Pancreas (tissue), 10 donors: ENCODE results near the gene NOCT. TPM values are rescaled to one million over a fixed set of nuclear protein-coding genes. Genes with fewer than 3 reads are reported as not detected.

ENCODE experiments used
- ATAC-seq, 4 donors: fragments of 200-7000 bp; cut with Tn5 transposase; one replicate each; pipeline versions ENCODE4 v1.8.0 to v1.9.1; 2020; ENCODE audit warnings: mild to moderate bottlenecking in 4 of 4, moderate library complexity in 4 of 4
- DNase-seq, 6 donors: peaks; one replicate each; pipeline ENCODE4 v3.0.0-alpha.2; 2020
- FAIRE-seq: peaks from 2 replicates; lab custom pipeline; 2012; peaks lifted over from hg19 to GRCh38; lab: Jason Lieb, UNC
- H3K27ac ChIP-seq, 4 donors: fragments of 200-600 bp; sonication (generic); 1 replicate in 3 of 4; 2 replicates in 1 of 4; pipeline versions ENCODE4 v1.5.0 to v1.8.0; 2020
- H3K27me3 ChIP-seq, 4 donors: fragments of 200-600 bp; one replicate each; pipeline ENCODE4 v1.8.0; 2021
- H3K36me3 ChIP-seq, 3 donors: fragments of 200-600 bp; sonication (generic) in 1 of 3; one replicate each; pipeline versions ENCODE4 v1.5.0 to v1.8.0; 2020 to 2021
- H3K4me1 ChIP-seq, 3 donors: fragments of 200-600 bp; one replicate each; pipeline ENCODE4 v1.8.0; 2021
- H3K4me3 ChIP-seq, 4 donors: fragments of 200-600 bp; sonication (generic) in 2 of 4; one replicate each; pipeline versions ENCODE4 v1.5.0 to v1.8.0; 2020 to 2021
- H3K9me3 ChIP-seq, 4 donors: fragments of 200-600 bp; one replicate each; pipeline ENCODE4 v1.8.0; 2021
- WGBS, 2 donors: extraction: QIAGEN DNeasy Blood & Tissue Kit; methylation state at CpG; one replicate each; pipeline ENCODE4 v1.1.7; 2013; 5-methylcytosine and 5-hydroxymethylcytosine counted together
- intact Hi-C, 3 donors: fragments of 100-400 bp; cut with DNase I; formaldehyde crosslinking; loops; one replicate each; pipeline versions ENCODE4 v1.11.1 to v1.14.2; 2022
- polyA plus RNA-seq, 2 donors: library from polyadenylated mRNA; stranded (reverse); fragments of 200-250 nt; gene quantifications; one replicate each; pipeline ENCODE4 v1.2.3, GENCODE V29; 2013
- total RNA-seq, 6 donors: library from RNA; stranded (reverse); fragmentation: NEBNext Ultra II Directional in 4 of 6; extraction: Animal tissue kit (Norgen Biotek cat#: 25700) in 4 of 6; gene quantifications; one replicate each; pipeline versions ENCODE4 v1.2.1 to v1.2.4, GENCODE V29; 2021 to 2023
- TF ChIP-seq, protein P1 (sequence below), 4 donors: fragments of 200-600 bp; sonication (generic) in 3 of 4; IDR thresholded peaks; one replicate each; pipeline versions ENCODE4 v1.5.0 to v1.8.0; 2021; ENCODE audit warnings: antibody characterized with exemption in 4 of 4
- donor health status: healthy with polysubstance abuse.
- donor health status: DM: no; HTN: no; CAD: no; lungs with moderate emphysema.
- donor health status: DM: no; HTN: no; CAD: no.
- donor health status: control.
- donor health status: control.
- donor health status: Bipolar disorder and iron deficiency.
- donor health status: DM: yes; HTN: yes; CAD: no.
- donor health status: DM: no; HTN: no; CAD: no.
- donor health status: DM: no; HTN: no; CAD: no.
- donor health status: DM: yes; HTN: yes; CAD: no.

The NOCT gene
- total and polyA plus RNA-seq, 8 donors = 1.6 to 4.4 (median 3.0) TPM

DNA sequence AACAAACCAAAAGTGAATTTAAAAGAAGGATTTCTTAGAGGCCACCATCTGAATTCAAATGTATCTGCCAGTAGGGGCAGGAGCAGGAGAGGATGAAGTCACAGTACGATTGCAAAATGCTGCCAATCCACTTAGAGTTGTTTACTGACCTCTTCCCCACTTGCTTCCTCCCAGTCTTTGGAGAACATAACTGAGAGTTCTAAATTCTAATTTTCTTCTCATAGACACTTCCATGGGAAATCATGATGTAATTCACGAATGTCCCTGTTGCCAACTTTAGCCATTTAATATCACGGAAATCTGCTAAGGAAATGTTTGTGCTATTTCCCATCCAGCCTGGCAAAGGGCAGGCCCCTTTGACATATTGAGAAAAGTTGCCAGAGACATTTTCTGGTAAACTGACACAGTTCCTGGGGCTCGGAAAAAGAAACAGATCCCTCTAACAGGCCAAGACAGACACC is 33.6 kb upstream of the NOCT start:
- no peaks in the 10 kb centered on the region for H3K27me3 ChIP-seq
- DNase-seq (peak in 1 of 6 donors; percentile 20), ATAC-seq (peak in 3 of 4 donors; percentile 66 to 84 (median 74)), FAIRE-seq (no peak)
- TF ChIP-seq, protein P1, sequence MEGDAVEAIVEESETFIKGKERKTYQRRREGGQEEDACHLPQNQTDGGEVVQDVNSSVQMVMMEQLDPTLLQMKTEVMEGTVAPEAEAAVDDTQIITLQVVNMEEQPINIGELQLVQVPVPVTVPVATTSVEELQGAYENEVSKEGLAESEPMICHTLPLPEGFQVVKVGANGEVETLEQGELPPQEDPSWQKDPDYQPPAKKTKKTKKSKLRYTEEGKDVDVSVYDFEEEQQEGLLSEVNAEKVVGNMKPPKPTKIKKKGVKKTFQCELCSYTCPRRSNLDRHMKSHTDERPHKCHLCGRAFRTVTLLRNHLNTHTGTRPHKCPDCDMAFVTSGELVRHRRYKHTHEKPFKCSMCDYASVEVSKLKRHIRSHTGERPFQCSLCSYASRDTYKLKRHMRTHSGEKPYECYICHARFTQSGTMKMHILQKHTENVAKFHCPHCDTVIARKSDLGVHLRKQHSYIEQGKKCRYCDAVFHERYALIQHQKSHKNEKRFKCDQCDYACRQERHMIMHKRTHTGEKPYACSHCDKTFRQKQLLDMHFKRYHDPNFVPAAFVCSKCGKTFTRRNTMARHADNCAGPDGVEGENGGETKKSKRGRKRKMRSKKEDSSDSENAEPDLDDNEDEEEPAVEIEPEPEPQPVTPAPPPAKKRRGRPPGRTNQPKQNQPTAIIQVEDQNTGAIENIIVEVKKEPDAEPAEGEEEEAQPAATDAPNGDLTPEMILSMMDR (IDR thresholded peaks at IDR 0.05) = no peak
- peak overlapping the region in 2 of 4 donors; percentile 1 to 23 for H3K27ac ChIP-seq
- 58 to 64% methylated on average over 4 of the region's 4 CpGs for WGBS, 2 donors
- H3K4me3 ChIP-seq = no peak overlapping the region
- H3K9me3 ChIP-seq = no peaks in the 10 kb centered on the region
- H3K4me1 ChIP-seq = no peaks in the 10 kb centered on the region
- no peaks in the 10 kb centered on the region for H3K36me3 ChIP-seq
- intact Hi-C loops = no loop called here

DNA sequence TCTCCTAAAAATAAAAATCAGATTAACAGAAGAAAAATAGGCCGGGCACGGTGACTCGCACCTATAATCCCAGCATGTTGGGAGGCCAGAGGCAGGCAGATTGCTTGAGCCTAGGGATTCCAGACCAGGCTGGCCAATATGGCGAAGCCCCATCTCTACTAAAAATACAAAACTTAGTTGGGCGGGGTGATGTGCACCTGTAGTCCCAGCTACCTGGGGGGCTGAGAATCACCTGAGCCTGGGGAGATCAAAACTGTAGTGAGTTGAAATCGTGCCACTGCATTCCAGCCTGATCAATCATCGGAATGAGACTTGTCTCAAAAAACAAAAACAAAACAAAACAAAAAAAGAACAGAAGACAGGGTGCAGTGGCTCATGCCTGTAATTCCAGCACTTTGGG is 32.8 kb upstream of the NOCT start:
- Histone ChIP-seq H3K27ac (peak overlapping the region in 1 of 4 donors; percentile 1), H3K9me3 (no peaks in the 10 kb centered on the region), H3K27me3 (no peaks in the 10 kb centered on the region), H3K4me3 (no peak overlapping the region), H3K36me3 (no peaks in the 10 kb centered on the region), H3K4me1 (no peaks in the 10 kb centered on the region)
- ATAC-seq (no peak), DNase-seq (no peak), FAIRE-seq (no peak)
- intact Hi-C loops = no loop called here
- TF ChIP-seq, protein P1 (IDR thresholded peaks at IDR 0.05) = no peak
- 90 to 91% methylated on average over 7 of the region's 7 CpGs for WGBS, 2 donors

DNA sequence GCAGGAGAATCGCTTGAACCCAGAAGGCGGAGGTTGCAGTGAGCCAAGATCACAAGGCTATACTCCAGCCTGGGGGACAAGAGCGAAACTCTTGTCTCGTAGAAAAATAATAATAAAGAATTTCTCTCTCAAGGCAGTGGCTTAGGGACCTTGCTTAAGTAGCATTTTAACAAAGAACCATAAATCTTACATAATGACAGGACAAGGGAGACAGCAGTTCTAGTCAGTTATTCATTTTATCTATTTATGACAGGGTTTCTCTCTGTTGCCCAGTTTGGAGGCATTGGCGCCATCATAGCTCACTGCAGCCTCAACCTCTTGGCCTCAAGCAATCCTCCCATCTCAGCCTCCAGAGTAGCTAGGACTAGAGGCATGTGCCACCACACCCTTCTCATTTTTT is 31.9 kb upstream of the NOCT start:
- H3K4me1 ChIP-seq = no peaks in the 10 kb centered on the region
- no peak for ATAC-seq
- FAIRE-seq = no peak
- TF ChIP-seq, protein P1 (IDR thresholded peaks at IDR 0.05) = no peak
- no peak overlapping the region for H3K27ac ChIP-seq
- H3K4me3 ChIP-seq = no peak overlapping the region
- DNase-seq = no peak
- no peaks in the 10 kb centered on the region for H3K36me3 ChIP-seq
- H3K9me3 ChIP-seq = no peaks in the 10 kb centered on the region
- intact Hi-C loops = no loop called here
- WGBS, 2 donors = 96 to 98% methylated on average over 5 of the region's 5 CpGs
- H3K27me3 ChIP-seq = no peaks in the 10 kb centered on the region

DNA sequence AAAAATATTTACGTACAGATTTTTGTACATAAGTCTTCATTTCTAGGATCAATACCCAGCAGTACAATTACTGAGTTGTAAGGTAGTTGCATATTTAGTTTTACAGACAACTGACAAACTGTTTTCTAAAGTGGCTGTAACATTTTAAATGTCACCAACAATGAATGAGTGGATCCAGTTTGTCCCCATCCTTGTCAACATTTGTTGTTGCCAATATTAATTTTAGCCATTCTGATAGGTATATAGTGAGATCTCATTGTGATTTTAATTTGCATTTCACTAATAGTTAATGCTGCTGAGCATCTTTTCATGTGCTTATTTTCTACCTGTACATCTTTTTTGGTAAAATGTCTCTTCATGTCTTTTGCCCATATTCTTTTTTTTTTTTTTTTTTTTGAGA is 30.9 kb upstream of the NOCT start:
- 86 to 97% methylated on average over 1 of the region's 1 CpG for WGBS, 2 donors
- Histone ChIP-seq H3K9me3 (no peaks in the 10 kb centered on the region), H3K4me1 (no peaks in the 10 kb centered on the region), H3K27ac (no peak overlapping the region), H3K27me3 (no peaks in the 10 kb centered on the region), H3K4me3 (no peak overlapping the region), H3K36me3 (no peaks in the 10 kb centered on the region)
- FAIRE-seq (no peak), DNase-seq (no peak), ATAC-seq (no peak)
- intact Hi-C loops = no loop called here
- TF ChIP-seq, protein P1 (IDR thresholded peaks at IDR 0.05) = no peak

DNA sequence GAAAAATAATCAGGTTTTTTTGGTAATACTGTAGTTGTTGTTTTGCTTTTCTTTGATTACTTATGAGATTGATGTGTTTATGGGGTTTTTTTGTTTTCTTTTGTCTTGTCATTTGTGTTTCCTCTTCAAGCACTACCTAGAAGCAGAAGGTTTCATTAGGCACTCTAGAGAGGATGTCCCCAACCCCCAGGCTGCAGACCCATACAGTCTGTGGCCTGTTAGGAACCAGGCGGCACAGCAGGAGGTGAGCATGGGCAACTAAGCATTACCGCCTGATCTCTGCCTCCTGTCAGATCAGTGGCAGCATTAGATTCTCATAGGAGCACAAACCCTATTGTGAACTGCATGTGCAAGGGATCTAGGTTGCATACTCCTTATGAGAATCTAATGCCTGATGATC is 22.9 kb upstream of the NOCT start:
- Histone ChIP-seq H3K27ac (no peak overlapping the region), H3K27me3 (no peaks in the 10 kb centered on the region), H3K9me3 (no peaks in the 10 kb centered on the region), H3K4me1 (no peaks in the 10 kb centered on the region), H3K36me3 (no peaks in the 10 kb centered on the region), H3K4me3 (no peak overlapping the region)
- 92 to 95% methylated on average over 2 of the region's 2 CpGs for WGBS, 2 donors
- ATAC-seq (no peak), FAIRE-seq (no peak), DNase-seq (no peak)
- TF ChIP-seq, protein P1 (IDR thresholded peaks at IDR 0.05) = no peak
- intact Hi-C loops = no loop called here
